Kidney (tissue), 14 donors: ENCODE results near the gene GUCA2B. TPM values are rescaled to one million over a fixed set of nuclear protein-coding genes. Genes with fewer than 3 reads are reported as not detected.

ENCODE experiments used
- DNase-seq, 5 donors: peaks; one replicate each; pipeline ENCODE4 v3.0.0-alpha.2; 2013 to 2020
- FAIRE-seq: peaks from 2 replicates; lab custom pipeline; 2012; peaks lifted over from hg19 to GRCh38; lab: Jason Lieb, UNC
- H3K27ac ChIP-seq, 2 donors: one replicate each; pipeline ENCODE4 v1.7.0; 2013; ENCODE audit warnings: low read depth in 2 of 2, low read length in 2 of 2, inconsistent platforms in 1 of 2
- H3K27me3 ChIP-seq: one replicate; pipeline ENCODE4 v1.7.1; 2013; ENCODE audit warnings: low read length, inconsistent platforms; ENCODE audit not compliant: control insufficient read depth, insufficient read depth
- H3K36me3 ChIP-seq, 3 donors: one replicate each; pipeline versions ENCODE4 v1.7.0 to v1.7.1; 2013; ENCODE audit warnings: low read length in 3 of 3, control low read depth in 1 of 3, inconsistent platforms in 1 of 3; ENCODE audit not compliant: insufficient read depth in 3 of 3, control insufficient read depth in 2 of 3
- H3K4me1 ChIP-seq, 3 donors: one replicate each; pipeline versions ENCODE4 v1.7.0 to v1.7.1; 2013; ENCODE audit warnings: low read length in 3 of 3, inconsistent platforms in 1 of 3, low read depth in 1 of 3; ENCODE audit not compliant: control insufficient read depth in 2 of 3, insufficient read depth in 2 of 3
- H3K4me3 ChIP-seq, 3 donors: one replicate each; pipeline versions ENCODE4 v1.7.0 to v1.8.1; 2013; ENCODE audit warnings: low read length in 3 of 3, control low read depth in 1 of 3, inconsistent platforms in 1 of 3
- H3K9ac ChIP-seq, 3 donors: one replicate each; pipeline versions ENCODE4 v1.7.0 to v1.7.1; 2013; ENCODE audit warnings: low read length in 3 of 3, control low read depth in 1 of 3, inconsistent platforms in 1 of 3
- H3K9me3 ChIP-seq, 3 donors: one replicate each; pipeline versions ENCODE4 v1.7.0 to v1.7.1; 2013; ENCODE audit warnings: low read length in 3 of 3, control low read depth in 1 of 3, inconsistent platforms in 1 of 3; ENCODE audit not compliant: control insufficient read depth in 2 of 3, insufficient read depth in 1 of 3
- intact Hi-C: fragments of 100-400 bp; cut with DNase I; formaldehyde crosslinking; loops from one replicate; pipeline ENCODE4 v1.11.1; 2022
- polyA plus RNA-seq: library from polyadenylated mRNA; stranded (reverse); fragments of 350-450 nt; fragmentation: Illumina TruSeq; extraction: RNeasy Lipid Tissue Mini Kit (QIAGEN cat#74804); gene quantifications from one replicate; pipeline ENCODE4 v1.2.3, GENCODE V29; 2014; ENCODE audit warnings: low read depth, low replicate concordance; ENCODE audit not compliant: insufficient read depth
- total RNA-seq: library from RNA; stranded (reverse); fragmentation: NEBNext Ultra II Directional; extraction: Animal tissue kit (Norgen Biotek cat#: 25700); gene quantifications from one replicate; pipeline ENCODE4 v1.2.1, GENCODE V29; 2021
- TF ChIP-seq, protein P1 (sequence below): IDR thresholded peaks from 3 replicates; pipeline ENCODE4 v1.5.1; 2012; ENCODE audit warnings: mild to moderate bottlenecking, moderate library complexity, borderline replicate concordance; ENCODE audit not compliant: insufficient read depth; ENCODE audit errors: extremely low read depth
- donor health status: control.
- donor health status: control.
- donor health status: control.
- donor health status: control.
- donor health status: control.
- donor health status: DM: yes; HTN: yes; CAD: no.
- donor health status: Normal renal cell carcinoma (clear cell type).

The GUCA2B gene
- total and polyA plus RNA-seq, 2 donors from 2014 or later = not detected

DNA sequence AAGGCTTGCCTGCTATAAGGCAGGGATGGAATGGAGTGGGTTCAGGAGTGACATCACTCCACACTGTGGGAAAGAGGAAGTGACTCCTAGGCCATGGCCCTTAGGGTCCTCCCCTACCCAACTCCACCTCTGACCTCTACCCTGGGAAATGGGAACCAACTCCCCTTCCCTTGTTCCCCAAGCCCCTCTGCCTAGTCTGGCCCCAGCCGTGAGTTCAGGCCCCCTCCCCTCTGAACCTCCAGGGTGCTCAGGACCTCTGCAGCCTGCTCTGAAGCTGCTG is 15.1 kb downstream of the GUCA2B start:
- no peak overlapping the region for H3K9ac ChIP-seq
- DNase-seq (no peak), FAIRE-seq (no peak)
- H3K36me3 ChIP-seq = no peaks in the 10 kb centered on the region
- no peak overlapping the region for H3K4me3 ChIP-seq
- no peak overlapping the region for H3K27ac ChIP-seq
- TF ChIP-seq, protein P1, sequence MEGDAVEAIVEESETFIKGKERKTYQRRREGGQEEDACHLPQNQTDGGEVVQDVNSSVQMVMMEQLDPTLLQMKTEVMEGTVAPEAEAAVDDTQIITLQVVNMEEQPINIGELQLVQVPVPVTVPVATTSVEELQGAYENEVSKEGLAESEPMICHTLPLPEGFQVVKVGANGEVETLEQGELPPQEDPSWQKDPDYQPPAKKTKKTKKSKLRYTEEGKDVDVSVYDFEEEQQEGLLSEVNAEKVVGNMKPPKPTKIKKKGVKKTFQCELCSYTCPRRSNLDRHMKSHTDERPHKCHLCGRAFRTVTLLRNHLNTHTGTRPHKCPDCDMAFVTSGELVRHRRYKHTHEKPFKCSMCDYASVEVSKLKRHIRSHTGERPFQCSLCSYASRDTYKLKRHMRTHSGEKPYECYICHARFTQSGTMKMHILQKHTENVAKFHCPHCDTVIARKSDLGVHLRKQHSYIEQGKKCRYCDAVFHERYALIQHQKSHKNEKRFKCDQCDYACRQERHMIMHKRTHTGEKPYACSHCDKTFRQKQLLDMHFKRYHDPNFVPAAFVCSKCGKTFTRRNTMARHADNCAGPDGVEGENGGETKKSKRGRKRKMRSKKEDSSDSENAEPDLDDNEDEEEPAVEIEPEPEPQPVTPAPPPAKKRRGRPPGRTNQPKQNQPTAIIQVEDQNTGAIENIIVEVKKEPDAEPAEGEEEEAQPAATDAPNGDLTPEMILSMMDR = no peak
- peaks cover 2 to 15% (median 3%) of the 10 kb centered on the region in 3 donors for H3K4me1 ChIP-seq
- no peaks in the 10 kb centered on the region for H3K27me3 ChIP-seq
- H3K9me3 ChIP-seq = no peaks in the 10 kb centered on the region
- intact Hi-C loops = no loop called here

DNA sequence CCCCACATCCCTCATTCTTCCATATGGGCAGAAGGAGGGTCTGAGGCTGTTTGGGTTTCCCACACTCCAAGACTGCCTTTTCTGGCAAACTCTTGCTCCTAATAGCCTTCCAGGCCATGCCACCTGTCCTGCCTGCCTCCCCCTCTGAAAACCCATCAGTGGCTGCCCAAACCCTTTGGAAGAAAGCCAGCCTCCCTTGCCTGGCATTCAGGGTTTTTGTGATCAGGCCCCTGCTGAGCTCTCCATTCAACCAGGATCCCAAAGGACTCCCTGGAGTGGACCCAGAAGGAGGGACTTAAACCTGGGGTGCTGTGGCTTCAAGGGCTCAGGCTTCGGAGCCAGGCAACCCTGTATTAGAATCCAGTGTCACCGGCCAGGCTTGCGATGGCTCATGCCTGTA is 15.6 kb downstream of the GUCA2B start:
- Histone ChIP-seq H3K9me3 (no peaks in the 10 kb centered on the region), H3K27me3 (no peaks in the 10 kb centered on the region), H3K4me3 (no peak overlapping the region), H3K9ac (no peak overlapping the region), H3K27ac (no peak overlapping the region), H3K36me3 (no peaks in the 10 kb centered on the region), H3K4me1 (peaks cover 2 to 15% (median 3%) of the 10 kb centered on the region in 3 donors)
- intact Hi-C loops = no loop called here
- FAIRE-seq = no peak
- TF ChIP-seq, protein P1 = no peak
- DNase-seq = no peak

DNA sequence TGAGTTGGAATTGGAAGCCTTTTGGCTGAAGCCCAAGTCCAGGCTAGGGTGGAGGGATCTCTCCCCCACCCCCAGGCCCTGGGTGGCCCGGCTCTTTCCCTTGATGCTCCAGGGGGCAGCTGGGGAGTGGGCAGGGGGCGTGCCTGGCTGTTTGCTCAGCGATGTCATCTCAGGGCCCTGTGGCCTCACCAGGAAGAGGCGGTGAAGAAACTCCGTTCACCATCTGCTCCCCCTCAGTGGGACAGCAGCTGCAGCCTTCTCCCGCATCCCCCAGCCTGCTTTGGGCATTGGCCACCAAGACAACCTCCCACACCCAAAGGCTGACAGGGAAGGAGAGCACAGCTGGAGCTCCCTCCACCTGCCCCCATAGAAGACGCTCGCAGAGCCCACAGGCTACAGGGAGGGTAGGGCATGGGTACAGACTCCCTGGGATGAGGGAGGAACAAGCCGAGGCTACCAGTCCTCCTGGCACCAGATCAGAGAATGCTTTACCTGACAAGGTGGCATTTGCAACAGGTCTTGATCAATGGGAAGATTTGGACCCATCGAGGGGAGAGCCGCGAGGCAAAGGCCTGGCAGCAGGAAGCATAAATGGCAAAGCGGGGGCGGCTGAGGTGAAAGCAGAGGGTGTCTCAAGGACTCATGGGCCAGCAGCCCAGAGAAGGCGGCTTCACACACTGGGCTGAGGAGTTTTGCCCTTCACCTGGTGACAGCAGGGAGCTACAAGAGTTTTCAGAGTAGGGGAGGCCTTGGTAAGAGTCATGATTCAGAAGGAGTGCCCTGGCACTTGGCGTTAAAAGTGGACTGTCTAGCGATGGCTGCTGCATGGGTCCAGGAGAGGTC is 17.8 kb downstream of the GUCA2B start:
- Histone ChIP-seq H3K9me3 (no peaks in the 10 kb centered on the region), H3K4me3 (no peak overlapping the region), H3K27me3 (no peaks in the 10 kb centered on the region), H3K4me1 (peaks cover 2 to 13% (median 3%) of the 10 kb centered on the region in 3 donors), H3K9ac (no peak overlapping the region), H3K27ac (no peak overlapping the region), H3K36me3 (no peaks in the 10 kb centered on the region)
- TF ChIP-seq, protein P1 = no peak
- DNase-seq (peak in 4 of 5 donors; percentile 44 to 70 (median 54)), FAIRE-seq (no peak)
- intact Hi-C loops = no loop called here
